ENCODE measurements around the gene POLR3K.

Gene POLR3K

GRCh38 chr16:53346-54236, at the start of gene POLR3K, which contains the start of gene SNRNP25:
TSS of gene POLR3K (minus strand) at chr16:53608. CDS start at chr16:53586, 22 bp downstream.
TSS of gene SNRNP25 (plus strand) at chr16:53828. CDS start at chr16:54017, 189 bp downstream.
- DNase-seq (ENCODE audit: low spot score): peak; percentile 96

GRCh38 chr16:102060-102855, 48.9 kb upstream of the POLR3K start:
- DNase-seq (ENCODE audit: low spot score): peak; percentile 58

GRCh38 chr16:101586-101985, 48.2 kb upstream of the POLR3K start:
- no peak for DNase-seq (ENCODE audit: low spot score)

GRCh38 chr16:100989-101388, 47.6 kb upstream of the POLR3K start:
- no peak for DNase-seq (ENCODE audit: low spot score)

GRCh38 chr16:97822-98221, 44.4 kb upstream of the POLR3K start:
- no peak for DNase-seq (ENCODE audit: low spot score)

- DNase-seq (ENCODE audit: low spot score): peak; percentile 86
These were observed 43.5 kb upstream of the POLR3K start for GRCh38 chr16:96935-97381.

- DNase-seq (ENCODE audit: low spot score): no peak
These were observed 41.5 kb upstream of the POLR3K start for GRCh38 chr16:94918-95265.

- DNase-seq (ENCODE audit: low spot score): no peak
These were observed 39.3 kb upstream of the POLR3K start for GRCh38 chr16:92431-93339.

GRCh38 chr16:91484-91883, 38.1 kb upstream of the POLR3K start:
- DNase-seq (ENCODE audit: low spot score): peak; percentile 91

- DNase-seq (ENCODE audit: low spot score): no peak
These were observed 36.2 kb upstream of the POLR3K start for GRCh38 chr16:89391-90302.

- DNase-seq (ENCODE audit: low spot score): no peak
These were observed 35.2 kb upstream of the POLR3K start for GRCh38 chr16:88613-89012.

- DNase-seq (ENCODE audit: low spot score): no peak
These were observed 33.1 kb upstream of the POLR3K start for GRCh38 chr16:86483-86952.

GRCh38 chr16:85865-86264, 32.5 kb upstream of the POLR3K start:
- no peak for DNase-seq (ENCODE audit: low spot score)

GRCh38 chr16:85407-85782, 32.0 kb upstream of the POLR3K start:
- DNase-seq (ENCODE audit: low spot score): no peak

- DNase-seq (ENCODE audit: low spot score): no peak
These were observed 31.5 kb upstream of the POLR3K start for GRCh38 chr16:84718-85406.

GRCh38 chr16:83781-84615, 30.6 kb upstream of the POLR3K start:
- no peak for DNase-seq (ENCODE audit: low spot score)

- DNase-seq (ENCODE audit: low spot score): no peak
These were observed 29.7 kb upstream of the POLR3K start for GRCh38 chr16:83060-83603.

- DNase-seq (ENCODE audit: low spot score): no peak
These were observed 26.0 kb upstream of the POLR3K start for GRCh38 chr16:79151-80054.

Data from pons (tissue), 1 donor.